HepG2 (cell line): ENCODE data around the gene NEDD4L. TPM values are rescaled to one million over a fixed set of nuclear protein-coding genes. Genes with fewer than 3 reads are reported as not detected.

ENCODE experiments used
- ATF6 ChIP-seq: sonication (generic); formaldehyde crosslinking; conservative IDR thresholded peaks from 2 replicates; pipeline ENCODE4 v1.4.0; 2020; ENCODE audit warnings: missing genetic modification reagents
- ATM ChIP-seq: fragments of 450-650 bp; IDR thresholded peaks from 2 replicates; pipeline ENCODE4 v1.7.1; 2017; ENCODE audit warnings: mild to moderate bottlenecking, borderline replicate concordance
- DMAP1 ChIP-seq: IDR thresholded peaks from 2 replicates; pipeline ENCODE4 v1.6.1; 2016
- MXD4 ChIP-seq: IDR thresholded peaks from 2 replicates; pipeline ENCODE4 v1.6.1; 2016; ENCODE audit warnings: mild to moderate bottlenecking, missing biosample characterization, missing genetic modification reagents
- NFE2L2 ChIP-seq: fragments of 150-350 bp; IDR thresholded peaks from 2 replicates; pipeline ENCODE4 v1.6.1; 2014; ENCODE audit warnings: low read length
- RFX5 ChIP-seq: IDR thresholded peaks from 2 replicates; pipeline ENCODE4 v1.6.1; 2011; ENCODE audit warnings: low read depth, low read length, improper control_type of control experiment
- RNF2 ChIP-seq: fragments of 450-650 bp; conservative IDR thresholded peaks from 2 replicates; pipeline ENCODE4 v1.6.1; 2016; ENCODE audit warnings: low read depth
- RNF219 ChIP-seq: sonication (generic); formaldehyde crosslinking; IDR thresholded peaks from 2 replicates; pipeline ENCODE4 v1.5.0; 2020; ENCODE audit warnings: mild to moderate bottlenecking, missing genetic modification reagents
- SNRNP70 ChIP-seq: fragments of 200-400 bp; formaldehyde crosslinking; IDR thresholded peaks from 2 replicates; pipeline ENCODE4 v1.6.1; 2017; ENCODE audit warnings: mild to moderate bottlenecking, low read depth, low read length, moderate library complexity
- SRSF9 ChIP-seq: fragments of 200-400 bp; formaldehyde crosslinking; IDR thresholded peaks from 2 replicates; pipeline ENCODE4 v1.6.1; 2018; ENCODE audit warnings: borderline replicate concordance, mild to moderate bottlenecking, low read depth, low read length; ENCODE audit not compliant: insufficient read depth, poor library complexity, severe bottlenecking
- ZEB1 ChIP-seq: IDR thresholded peaks from 2 replicates; pipeline ENCODE4 v1.6.1; 2012; ENCODE audit warnings: mild to moderate bottlenecking, low read depth, inconsistent platforms; ENCODE audit not compliant: insufficient replicate concordance
- ZKSCAN5 ChIP-seq: sonication (generic); formaldehyde crosslinking; IDR thresholded peaks from 2 replicates; pipeline ENCODE4 v1.5.1; 2020; ENCODE audit warnings: mild to moderate bottlenecking, missing genetic modification reagents
- ZNF503 ChIP-seq: sonication (generic); formaldehyde crosslinking; IDR thresholded peaks from 2 replicates; pipeline ENCODE4 v1.4.0; 2020; ENCODE audit warnings: missing genetic modification reagents
- ZNF547 ChIP-seq: sonication (generic); formaldehyde crosslinking; IDR thresholded peaks from 2 replicates; pipeline ENCODE4 v1.5.1; 2020; ENCODE audit warnings: mild to moderate bottlenecking, missing genetic modification reagents
- ZNF558 ChIP-seq: sonication (generic); formaldehyde crosslinking; IDR thresholded peaks from 2 replicates; pipeline ENCODE4 v1.9.0; 2022; ENCODE audit warnings: mild to moderate bottlenecking, missing genetic modification reagents, borderline replicate concordance
- ZNF629 ChIP-seq: sonication (generic); formaldehyde crosslinking; conservative IDR thresholded peaks from 2 replicates; pipeline ENCODE4 v1.5.0; 2020; ENCODE audit warnings: missing genetic modification reagents
- ZNF776 ChIP-seq: sonication (generic); formaldehyde crosslinking; IDR thresholded peaks from 2 replicates; pipeline ENCODE4 v1.4.0; 2020; ENCODE audit warnings: mild to moderate bottlenecking, missing genetic modification reagents
- polyA plus RNA-seq, 8 experiments: library from polyadenylated mRNA; depleted of rRNA in 3 of 8; stranded (reverse) in 7 of 8; unstranded in 1 of 8; fragments of >200 nt; fragmentation: Illumina TruSeq in 4 of 8; extraction: Trizol in 4 of 8; gene quantifications; 2 replicates each; pipeline versions ENCODE4 v1.2.1 to v1.2.3, GENCODE V29; 2011 to 2016; ENCODE audit warnings: low read depth in 4 of 8, missing spikeins in 1 of 8, mixed read lengths in 1 of 8; ENCODE audit not compliant: insufficient read depth in 1 of 8
- total RNA-seq, 5 experiments: library from RNA; depleted of rRNA; stranded (reverse); fragments of >200 nt; fragmentation: Illumina TruSeq; extraction: Trizol; gene quantifications; 2 replicates each; pipeline ENCODE4 v1.2.3, GENCODE V29; 2016; ENCODE audit warnings: low read depth in 1 of 5
- TF ChIP-seq, protein P1 (sequence below): sonication (generic); formaldehyde crosslinking; IDR thresholded peaks from 2 replicates; pipeline ENCODE4 v1.9.0; 2021; ENCODE audit warnings: mild to moderate bottlenecking, missing genetic modification reagents

Gene NEDD4L
- total and polyA plus RNA-seq, 2 of the 13 experiments (the other 11 are each of a cell fraction or from before 2014, with no cell fraction given) = 168 to 390 TPM

GRCh38 chr18:58416014-58416703, 372.1 kb downstream of the NEDD4L start (continued):
- no peak for TF ChIP-seq ZNF503
- TF ChIP-seq RNF2 = no peak
- no peak for TF ChIP-seq RNF219 (CRISPR knock-in tag)
- TF ChIP-seq SNRNP70 = no peak
- TF ChIP-seq ATM = no peak
- no peak for TF ChIP-seq ZKSCAN5 (CRISPR knock-in tag)
- no peak for TF ChIP-seq MXD4 (CRISPR knock-in tag)
- no peak for TF ChIP-seq NFE2L2
- no peak for TF ChIP-seq ZNF558
- no peak for TF ChIP-seq SRSF9
- TF ChIP-seq DMAP1 (CRISPR knock-in tag) = no peak
- no peak for TF ChIP-seq ZEB1
- no peak for TF ChIP-seq ZNF547 (CRISPR knock-in tag)
- TF ChIP-seq RFX5 = no peak
- no peak for TF ChIP-seq ZNF776
- TF ChIP-seq ZNF629 (CRISPR knock-in tag) = no peak
- TF ChIP-seq, protein P1, sequence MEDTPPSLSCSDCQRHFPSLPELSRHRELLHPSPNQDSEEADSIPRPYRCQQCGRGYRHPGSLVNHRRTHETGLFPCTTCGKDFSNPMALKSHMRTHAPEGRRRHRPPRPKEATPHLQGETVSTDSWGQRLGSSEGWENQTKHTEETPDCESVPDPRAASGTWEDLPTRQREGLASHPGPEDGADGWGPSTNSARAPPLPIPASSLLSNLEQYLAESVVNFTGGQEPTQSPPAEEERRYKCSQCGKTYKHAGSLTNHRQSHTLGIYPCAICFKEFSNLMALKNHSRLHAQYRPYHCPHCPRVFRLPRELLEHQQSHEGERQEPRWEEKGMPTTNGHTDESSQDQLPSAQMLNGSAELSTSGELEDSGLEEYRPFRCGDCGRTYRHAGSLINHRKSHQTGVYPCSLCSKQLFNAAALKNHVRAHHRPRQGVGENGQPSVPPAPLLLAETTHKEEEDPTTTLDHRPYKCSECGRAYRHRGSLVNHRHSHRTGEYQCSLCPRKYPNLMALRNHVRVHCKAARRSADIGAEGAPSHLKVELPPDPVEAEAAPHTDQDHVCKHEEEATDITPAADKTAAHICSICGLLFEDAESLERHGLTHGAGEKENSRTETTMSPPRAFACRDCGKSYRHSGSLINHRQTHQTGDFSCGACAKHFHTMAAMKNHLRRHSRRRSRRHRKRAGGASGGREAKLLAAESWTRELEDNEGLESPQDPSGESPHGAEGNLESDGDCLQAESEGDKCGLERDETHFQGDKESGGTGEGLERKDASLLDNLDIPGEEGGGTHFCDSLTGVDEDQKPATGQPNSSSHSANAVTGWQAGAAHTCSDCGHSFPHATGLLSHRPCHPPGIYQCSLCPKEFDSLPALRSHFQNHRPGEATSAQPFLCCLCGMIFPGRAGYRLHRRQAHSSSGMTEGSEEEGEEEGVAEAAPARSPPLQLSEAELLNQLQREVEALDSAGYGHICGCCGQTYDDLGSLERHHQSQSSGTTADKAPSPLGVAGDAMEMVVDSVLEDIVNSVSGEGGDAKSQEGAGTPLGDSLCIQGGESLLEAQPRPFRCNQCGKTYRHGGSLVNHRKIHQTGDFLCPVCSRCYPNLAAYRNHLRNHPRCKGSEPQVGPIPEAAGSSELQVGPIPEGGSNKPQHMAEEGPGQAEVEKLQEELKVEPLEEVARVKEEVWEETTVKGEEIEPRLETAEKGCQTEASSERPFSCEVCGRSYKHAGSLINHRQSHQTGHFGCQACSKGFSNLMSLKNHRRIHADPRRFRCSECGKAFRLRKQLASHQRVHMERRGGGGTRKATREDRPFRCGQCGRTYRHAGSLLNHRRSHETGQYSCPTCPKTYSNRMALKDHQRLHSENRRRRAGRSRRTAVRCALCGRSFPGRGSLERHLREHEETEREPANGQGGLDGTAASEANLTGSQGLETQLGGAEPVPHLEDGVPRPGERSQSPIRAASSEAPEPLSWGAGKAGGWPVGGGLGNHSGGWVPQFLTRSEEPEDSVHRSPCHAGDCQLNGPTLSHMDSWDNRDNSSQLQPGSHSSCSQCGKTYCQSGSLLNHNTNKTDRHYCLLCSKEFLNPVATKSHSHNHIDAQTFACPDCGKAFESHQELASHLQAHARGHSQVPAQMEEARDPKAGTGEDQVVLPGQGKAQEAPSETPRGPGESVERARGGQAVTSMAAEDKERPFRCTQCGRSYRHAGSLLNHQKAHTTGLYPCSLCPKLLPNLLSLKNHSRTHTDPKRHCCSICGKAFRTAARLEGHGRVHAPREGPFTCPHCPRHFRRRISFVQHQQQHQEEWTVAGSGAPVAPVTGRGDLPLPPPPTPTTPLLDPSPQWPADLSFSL = no peak
- TF ChIP-seq ATF6 (CRISPR knock-in tag) = no peak
